Endothelial cell of umbilical vein (primary cell): ENCODE data around the gene SPZ1. TPM values are rescaled to one million over a fixed set of nuclear protein-coding genes. Genes with fewer than 3 reads are reported as not detected.

Experiments
- BruUV-seq: library from RNA; stranded (reverse); fragments of 400-500 nt; replicated peaks from 2 replicates; lab custom pipeline; 2021; lab: Mats Ljungman, UMichigan
- CTCF ChIA-PET: fragments of 300-600, 350-600 bp; sonication (Branson Sonifier 250); formaldehyde crosslinking; loops from one replicate; lab custom pipeline; 2021; ENCODE audit warnings: antibody characterized with exemption, inconsistent platforms; lab: Charles Lee
- POLR2A ChIA-PET: fragments of 300-600, 350-600 bp; sonication (Branson Sonifier 250); formaldehyde crosslinking; loops from one replicate; lab custom pipeline; 2021; ENCODE audit warnings: antibody characterized with exemption, inconsistent platforms; lab: Charles Lee
- DNase-seq: peaks from one replicate; pipeline ENCODE4 v3.0.0-alpha.2; 2011; ENCODE audit warnings: low read depth, low spot score
- FAIRE-seq: peaks from 2 replicates; lab custom pipeline; 2011; peaks lifted over from hg19 to GRCh38; lab: Jason Lieb, UNC
- H2AFZ ChIP-seq: 2 replicates; pipeline ENCODE4 v1.6.0; 2012; ENCODE audit warnings: low read depth, low read length, control low read depth, inconsistent platforms
- H3K27ac ChIP-seq: 2 replicates; pipeline ENCODE4 v1.5.1; 2011; ENCODE audit warnings: low read depth, mild to moderate bottlenecking, control low read depth, low read length, moderate library complexity; ENCODE audit not compliant: insufficient read depth
- H3K27me3 ChIP-seq, 2 experiments: 2 replicates each; pipeline versions ENCODE4 v1.6.0 to v1.6.1; 2011; ENCODE audit warnings: low read length in 2 of 2, mixed read lengths in 1 of 2; ENCODE audit not compliant: control insufficient read depth in 2 of 2, insufficient read depth in 2 of 2
- H3K36me3 ChIP-seq, 2 experiments: 2 replicates in 1 of 2; 3 replicates in 1 of 2; pipeline ENCODE4 v1.5.1; 2011; ENCODE audit warnings: low read length in 2 of 2, mild to moderate bottlenecking in 1 of 2, moderate library complexity in 1 of 2; ENCODE audit not compliant: control insufficient read depth in 2 of 2, insufficient read depth in 2 of 2; ENCODE audit errors: extremely low read depth in 1 of 2
- H3K4me1 ChIP-seq: 3 replicates; pipeline ENCODE4 v1.5.1; 2011; ENCODE audit warnings: mild to moderate bottlenecking, low read length; ENCODE audit not compliant: control insufficient read depth, insufficient read depth; ENCODE audit errors: extremely low read depth
- H3K4me2 ChIP-seq: 2 replicates; pipeline ENCODE4 v1.6.1; 2011; ENCODE audit warnings: low read length, control low read depth, mixed read lengths; ENCODE audit not compliant: insufficient read depth
- H3K4me3 ChIP-seq, 3 experiments: fragments of 200-600 bp in 1 of 3; sonication (generic), shearing (Covaris generic) in 1 of 3; replicated peaks in 1 of 3; 2 replicates each; pipeline ENCODE4 v1.5.1; 2011 to 2016; ENCODE audit warnings: control low read depth in 3 of 3, low read length in 3 of 3, mild to moderate bottlenecking in 2 of 3, inconsistent platforms in 1 of 3, low read depth in 1 of 3, moderate library complexity in 1 of 3; ENCODE audit not compliant: insufficient read depth in 1 of 3
- H3K79me2 ChIP-seq: 2 replicates; pipeline ENCODE4 v1.6.0; 2012; ENCODE audit warnings: low read length, inconsistent platforms; ENCODE audit not compliant: control insufficient read depth, insufficient read depth
- H3K9ac ChIP-seq: replicated peaks from 2 replicates; pipeline ENCODE3; 2011; ENCODE audit warnings: low read length, control low read depth; ENCODE audit not compliant: insufficient read depth; ENCODE audit errors: extremely low read depth
- H3K9me1 ChIP-seq: replicated peaks from 3 replicates; pipeline ENCODE4 v1.6.0; 2011; ENCODE audit warnings: mild to moderate bottlenecking, low read length; ENCODE audit not compliant: control insufficient read depth, insufficient read depth; ENCODE audit errors: extremely low read depth
- H3K9me3 ChIP-seq: replicated peaks from 2 replicates; pipeline ENCODE4 v1.5.1; 2012; ENCODE audit warnings: low read length, inconsistent platforms; ENCODE audit not compliant: control insufficient read depth, insufficient read depth
- H4K20me1 ChIP-seq: replicated peaks from 2 replicates; pipeline ENCODE3; 2011; ENCODE audit warnings: mild to moderate bottlenecking, low read length; ENCODE audit not compliant: control insufficient read depth, insufficient read depth; ENCODE audit errors: extremely low read depth
- EZH2 ChIP-seq: IDR thresholded peaks from 2 replicates; pipeline ENCODE4 v1.6.1; 2012; ENCODE audit warnings: borderline replicate concordance, low read depth, mild to moderate bottlenecking, moderate library complexity, low read length, inconsistent platforms; ENCODE audit not compliant: severe bottlenecking
- FOS ChIP-seq: IDR thresholded peaks from 2 replicates; pipeline ENCODE4 v1.6.1; 2011; ENCODE audit warnings: mild to moderate bottlenecking, low read length, moderate library complexity, borderline replicate concordance; ENCODE audit not compliant: insufficient read depth
- GATA2 ChIP-seq: IDR thresholded peaks from 2 replicates; pipeline ENCODE4 v1.7.0; 2011; ENCODE audit warnings: low read depth, mild to moderate bottlenecking, moderate library complexity, mixed read lengths, low read length; ENCODE audit not compliant: insufficient read length, insufficient read depth
- JUN ChIP-seq: IDR thresholded peaks from 2 replicates; pipeline ENCODE4 v1.6.1; 2011; ENCODE audit warnings: borderline replicate concordance, low read depth; ENCODE audit not compliant: insufficient read length, insufficient read depth
- MYC ChIP-seq: IDR thresholded peaks from one replicate; pipeline ENCODE4 v1.6.1; 2011; ENCODE audit warnings: mild to moderate bottlenecking, low read depth, low read length
- POLR2A ChIP-seq: IDR thresholded peaks from 2 replicates; pipeline ENCODE4 v1.6.1; 2012; ENCODE audit warnings: low read depth, mild to moderate bottlenecking, control low read depth, low read length
- POLR2AphosphoS5 ChIP-seq: IDR thresholded peaks from 2 replicates; pipeline ENCODE4 v1.6.1; 2012; ENCODE audit warnings: low read depth, mild to moderate bottlenecking, control low read depth, low read length, moderate library complexity; ENCODE audit not compliant: insufficient read depth
- dilution Hi-C: fragments of 300-500 bp; cut with MboI; formaldehyde crosslinking; loops from one replicate; pipeline ENCODE4 v1.15.0; 2019; ENCODE audit warnings: low sequenced_read_pairs; ENCODE audit not compliant: extremely low pct_ligation_motif_present
- intact Hi-C: fragments of 100-400 bp; cut with micrococcal nuclease; formaldehyde crosslinking; loops from one replicate; pipeline ENCODE4 v1.10.0; 2022
- polyA plus RNA-seq, 4 experiments: library from polyadenylated mRNA; depleted of rRNA in 3 of 4; stranded (reverse) in 3 of 4; unstranded in 1 of 4; fragments of >200 nt; gene quantifications; 2 replicates each; pipeline versions ENCODE4 v1.2.1 to v1.2.3, GENCODE V29; 2011 to 2012; ENCODE audit warnings: missing spikeins in 1 of 4
- total RNA-seq: library from RNA; stranded (reverse); gene quantifications from 2 replicates; pipeline ENCODE4 v1.2.3, GENCODE V29; 2021
- TF ChIP-seq, protein P1 (sequence below), 2 donors: IDR thresholded peaks; 1 replicate in 1 of 2; 2 replicates in 1 of 2; pipeline ENCODE4 v1.5.1; 2011; ENCODE audit warnings: low read length in 2 of 2, mild to moderate bottlenecking in 2 of 2, moderate library complexity in 2 of 2, control low read depth in 1 of 2, inconsistent platforms in 1 of 2, low read depth in 1 of 2; ENCODE audit not compliant: insufficient read depth in 1 of 2; ENCODE audit errors: extremely low read depth in 1 of 2
- TF ChIP-seq, protein P2 (sequence below): IDR thresholded peaks from 2 replicates; pipeline ENCODE4 v1.6.1; 2011; ENCODE audit not compliant: insufficient read depth, insufficient read length

Gene SPZ1
- total and polyA plus RNA-seq, 2 donors (not counting 3 experiments of a cell fraction or from before 2014, with no cell fraction given): not detected

DNA sequence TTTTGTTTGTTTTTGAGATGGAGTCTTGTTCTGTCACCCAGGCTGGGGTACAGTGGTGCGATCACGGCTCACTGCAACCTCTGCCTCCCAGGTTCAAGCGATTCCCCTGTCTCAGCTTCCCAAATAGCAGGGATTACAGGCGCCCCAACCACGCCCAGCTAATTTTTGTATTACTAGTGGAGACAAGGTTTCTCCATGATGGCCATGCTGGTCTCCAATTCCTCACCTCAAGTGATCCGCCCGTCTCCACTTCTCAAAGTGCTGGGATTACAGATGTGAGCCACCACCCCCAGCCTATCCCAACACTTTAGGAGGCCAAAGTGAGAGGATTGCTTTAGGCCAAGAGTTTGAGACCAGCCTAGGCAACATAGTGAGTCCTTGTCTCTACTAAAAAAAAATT is 19.3 kb downstream of the SPZ1 start:
- Histone ChIP-seq H3K4me2 (no peak overlapping the region), H4K20me1 (no peaks in the 10 kb centered on the region), H3K4me3 (no peak overlapping the region), H3K79me2 (no peaks in the 10 kb centered on the region), H3K9me1 (no peaks in the 10 kb centered on the region), H3K9ac (no peak overlapping the region), H3K4me1 (no peaks in the 10 kb centered on the region), H2AFZ (no peak overlapping the region), H3K9me3 (no peaks in the 10 kb centered on the region), H3K36me3 (no peaks in the 10 kb centered on the region), H3K27me3 (no peaks in the 10 kb centered on the region), H3K27ac (no peak overlapping the region)
- dilution Hi-C loops (no loop called here), intact Hi-C loops (no loop called here)
- ChIA-PET POLR2A (no interaction called here), CTCF (interaction anchor here (0.9 to 1.0 kb wide), 2 partner anchors 31 to 247 kb away, joined by 3 to 4 read pairs; no protein-coding TSS in a partner anchor)
- FAIRE-seq: no peak
- no TSS peak for BruUV-seq
- no peak for DNase-seq
- TF ChIP-seq GATA2 (no peak), POLR2AphosphoS5 (no peak), POLR2A (no peak), FOS (no peak), MYC (no peak), JUN (no peak), EZH2 (no peak)
- TF ChIP-seq, protein P1, sequence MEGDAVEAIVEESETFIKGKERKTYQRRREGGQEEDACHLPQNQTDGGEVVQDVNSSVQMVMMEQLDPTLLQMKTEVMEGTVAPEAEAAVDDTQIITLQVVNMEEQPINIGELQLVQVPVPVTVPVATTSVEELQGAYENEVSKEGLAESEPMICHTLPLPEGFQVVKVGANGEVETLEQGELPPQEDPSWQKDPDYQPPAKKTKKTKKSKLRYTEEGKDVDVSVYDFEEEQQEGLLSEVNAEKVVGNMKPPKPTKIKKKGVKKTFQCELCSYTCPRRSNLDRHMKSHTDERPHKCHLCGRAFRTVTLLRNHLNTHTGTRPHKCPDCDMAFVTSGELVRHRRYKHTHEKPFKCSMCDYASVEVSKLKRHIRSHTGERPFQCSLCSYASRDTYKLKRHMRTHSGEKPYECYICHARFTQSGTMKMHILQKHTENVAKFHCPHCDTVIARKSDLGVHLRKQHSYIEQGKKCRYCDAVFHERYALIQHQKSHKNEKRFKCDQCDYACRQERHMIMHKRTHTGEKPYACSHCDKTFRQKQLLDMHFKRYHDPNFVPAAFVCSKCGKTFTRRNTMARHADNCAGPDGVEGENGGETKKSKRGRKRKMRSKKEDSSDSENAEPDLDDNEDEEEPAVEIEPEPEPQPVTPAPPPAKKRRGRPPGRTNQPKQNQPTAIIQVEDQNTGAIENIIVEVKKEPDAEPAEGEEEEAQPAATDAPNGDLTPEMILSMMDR (IDR thresholded peaks at IDR 0.05; ENCODE audit: extremely low read depth in 1 of 2, insufficient read depth in 1 of 2, low read depth in 1 of 2, low read length in 2 of 2): no peak
- TF ChIP-seq, protein P2, sequence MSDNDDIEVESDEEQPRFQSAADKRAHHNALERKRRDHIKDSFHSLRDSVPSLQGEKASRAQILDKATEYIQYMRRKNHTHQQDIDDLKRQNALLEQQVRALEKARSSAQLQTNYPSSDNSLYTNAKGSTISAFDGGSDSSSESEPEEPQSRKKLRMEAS: no peak
